ENCODE results near the gene HOXA4. TPM values are rescaled to one million over a fixed set of nuclear protein-coding genes. Genes with fewer than 3 reads are reported as not detected.

Gene HOXA4
- total RNA-seq, 1 experiment from 2014 or later: 2.3 TPM

DNA sequence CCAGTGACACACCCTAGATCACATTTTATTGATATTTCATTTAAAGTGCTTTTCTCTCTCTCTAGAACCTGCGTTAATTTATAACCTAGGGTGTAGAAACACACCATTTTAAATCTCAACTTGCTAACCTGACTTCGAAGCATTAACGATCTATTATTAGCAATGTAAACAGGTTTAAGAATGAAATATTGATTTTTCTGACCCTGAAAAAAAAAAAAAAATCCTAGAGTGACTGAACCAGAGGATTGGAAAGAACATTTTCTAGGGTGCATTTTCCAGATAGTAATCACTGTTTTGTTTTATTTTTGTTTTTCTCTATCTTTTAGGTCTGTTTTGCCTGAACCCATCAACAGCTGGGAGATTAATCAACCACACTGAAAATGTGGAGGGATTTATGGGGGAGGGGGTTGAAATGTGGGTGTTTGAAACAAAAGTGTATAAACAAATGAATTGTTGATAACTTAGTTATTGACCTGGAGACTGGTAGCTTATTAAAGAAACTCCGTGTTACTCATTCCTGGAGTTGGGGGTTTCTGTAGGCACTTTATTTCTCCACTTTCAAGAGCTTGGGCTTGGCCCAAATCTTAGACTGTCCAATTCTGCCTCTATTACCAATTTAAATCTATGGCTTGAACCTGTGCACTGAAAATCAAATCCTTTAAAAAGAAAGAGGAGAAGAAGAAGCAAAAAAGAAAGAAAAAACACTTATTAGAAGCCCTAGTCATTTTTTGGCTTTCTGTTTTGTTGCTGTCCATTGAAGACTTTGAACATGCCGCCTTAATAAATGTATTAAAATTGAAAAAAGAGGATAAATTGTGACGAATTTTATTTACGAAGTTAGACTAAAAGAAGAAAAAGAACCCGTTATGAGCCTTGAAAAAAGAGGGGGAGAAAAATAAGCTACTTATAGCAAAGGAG lies 30.8 kb downstream of the HOXA4 start:
- H2AFZ ChIP-seq (ENCODE audit: low read length): peak overlapping the region; percentile 58
- H4K20me1 ChIP-seq (ENCODE audit: low read length): no peaks in the 10 kb centered on the region
- peak overlapping the region; percentile 94 for H3K4me2 ChIP-seq (ENCODE audit: low read length)
- H3K9me2 ChIP-seq (replicated peaks; ENCODE audit: low read length): no peaks in the 10 kb centered on the region
- intact Hi-C loops (cut with micrococcal nuclease): loop anchor here (1.0 to 2.0 kb wide), 4 partner anchors 35 to 245 kb away; partner anchors contain the start of gene HOXA3
- H3F3A ChIP-seq (ENCODE audit: low read length, unreplicated experiment): no peaks in the 10 kb centered on the region
- H3K27ac ChIP-seq (ENCODE audit: low read length): peak overlapping the region; percentile 88
- ChIA-PET POLR2A (ENCODE audit: unreplicated experiment) (interaction anchor here (0.5 to 0.6 kb wide), 2 partner anchors 12 to 234 kb away, joined by 3 to 4 read pairs; no protein-coding TSS in a partner anchor), CTCF (interaction anchor here (0.7 to 1.1 kb wide), 3 partner anchors 11 to 256 kb away, joined by 3 to 5 read pairs (median 5); partner anchors contain the start of gene HOXA4)
- no peaks in the 10 kb centered on the region for H3K27me3 ChIP-seq (ENCODE audit: low read length)
- H3K36me3 ChIP-seq (ENCODE audit: low read depth, low read length): peaks cover 14% of the 10 kb centered on the region; the same call in 1 of the 2 replicates
- BruUV-seq (replicated peaks): no TSS peak
- H3K4me3 ChIP-seq (ENCODE audit: low read length): peak overlapping the region; percentile 84
- H3K4me1 ChIP-seq (ENCODE audit: insufficient read depth, low read length): peaks cover 19% of the 10 kb centered on the region
- no peak for DNase-seq
- TF ChIP-seq, protein P1, sequence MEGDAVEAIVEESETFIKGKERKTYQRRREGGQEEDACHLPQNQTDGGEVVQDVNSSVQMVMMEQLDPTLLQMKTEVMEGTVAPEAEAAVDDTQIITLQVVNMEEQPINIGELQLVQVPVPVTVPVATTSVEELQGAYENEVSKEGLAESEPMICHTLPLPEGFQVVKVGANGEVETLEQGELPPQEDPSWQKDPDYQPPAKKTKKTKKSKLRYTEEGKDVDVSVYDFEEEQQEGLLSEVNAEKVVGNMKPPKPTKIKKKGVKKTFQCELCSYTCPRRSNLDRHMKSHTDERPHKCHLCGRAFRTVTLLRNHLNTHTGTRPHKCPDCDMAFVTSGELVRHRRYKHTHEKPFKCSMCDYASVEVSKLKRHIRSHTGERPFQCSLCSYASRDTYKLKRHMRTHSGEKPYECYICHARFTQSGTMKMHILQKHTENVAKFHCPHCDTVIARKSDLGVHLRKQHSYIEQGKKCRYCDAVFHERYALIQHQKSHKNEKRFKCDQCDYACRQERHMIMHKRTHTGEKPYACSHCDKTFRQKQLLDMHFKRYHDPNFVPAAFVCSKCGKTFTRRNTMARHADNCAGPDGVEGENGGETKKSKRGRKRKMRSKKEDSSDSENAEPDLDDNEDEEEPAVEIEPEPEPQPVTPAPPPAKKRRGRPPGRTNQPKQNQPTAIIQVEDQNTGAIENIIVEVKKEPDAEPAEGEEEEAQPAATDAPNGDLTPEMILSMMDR (conservative IDR thresholded peaks at IDR 0.05; ENCODE audit: low read depth, low read length): no peak
- TF ChIP-seq EZH2phosphoT487 (IDR thresholded peaks at IDR 0.05; ENCODE audit: borderline replicate concordance, low read length): no peak
- TF ChIP-seq EZH2 (IDR thresholded peaks at IDR 0.05; ENCODE audit: low read length, unreplicated experiment): no peak
- ATAC-seq: no peak
- peak overlapping the region; percentile 79 for H3K9ac ChIP-seq (ENCODE audit: low read length)
- H3K79me2 ChIP-seq (ENCODE audit: low read length): peaks cover 49% of the 10 kb centered on the region
- H3K9me3 ChIP-seq (ENCODE audit: low read length): no peaks in the 10 kb centered on the region

DNA sequence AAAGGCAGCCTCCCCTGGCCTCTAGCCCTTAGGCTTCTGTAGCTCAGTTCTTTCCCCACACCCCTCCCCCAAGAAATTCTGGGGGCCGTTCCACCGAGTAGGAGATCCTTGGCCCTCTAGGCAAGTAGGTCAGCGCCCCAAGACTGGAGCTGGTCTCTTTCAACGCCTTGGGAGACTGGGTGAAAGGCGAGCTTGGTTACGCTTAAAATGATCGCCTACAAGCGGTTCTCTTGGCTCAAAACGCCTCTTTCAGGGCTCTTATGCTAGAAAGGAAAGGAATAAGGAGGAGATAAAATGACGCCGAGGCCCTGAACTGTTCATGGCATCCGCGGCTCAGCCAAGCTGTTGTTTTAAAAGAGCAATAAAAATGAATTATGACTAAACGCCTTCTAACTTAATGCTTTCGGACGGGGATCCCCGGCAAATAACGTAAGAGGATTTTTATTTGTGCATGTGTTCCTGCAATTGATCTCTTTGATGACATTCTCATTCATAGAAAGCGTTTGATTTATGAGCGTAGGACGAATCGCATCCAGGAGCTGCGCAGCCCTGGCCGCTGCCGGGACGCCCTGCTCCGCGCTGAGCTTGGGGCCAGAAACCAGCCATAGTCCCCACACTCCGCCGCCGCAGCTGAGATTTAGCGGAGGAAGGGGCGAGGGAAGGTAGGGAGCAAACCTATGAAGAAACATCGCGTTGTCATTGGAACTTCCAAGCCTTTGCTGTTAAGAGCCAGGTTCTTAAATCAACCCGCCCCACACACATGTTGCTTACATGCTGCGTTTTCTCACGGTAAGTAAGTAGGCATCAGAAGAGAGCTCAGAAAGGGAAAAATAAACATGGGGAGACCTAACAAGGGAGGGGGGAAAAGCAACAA lies 31.7 kb downstream of the HOXA4 start:
- Histone ChIP-seq H3K4me3 (ENCODE audit: low read length) (peak overlapping the region; percentile 84), H3K36me3 (ENCODE audit: low read depth, low read length) (peaks cover 14% of the 10 kb centered on the region; the same call in 1 of the 2 replicates), H3K27ac (ENCODE audit: low read length) (peak overlapping the region; percentile 88), H3K4me1 (ENCODE audit: insufficient read depth, low read length) (peaks cover 23% of the 10 kb centered on the region), H3K9me2 (replicated peaks; ENCODE audit: low read length) (no peaks in the 10 kb centered on the region), H3F3A (ENCODE audit: low read length, unreplicated experiment) (no peaks in the 10 kb centered on the region), H3K9ac (ENCODE audit: low read length) (peak overlapping the region; percentile 79), H3K79me2 (ENCODE audit: low read length) (peaks cover 52% of the 10 kb centered on the region), H3K4me2 (ENCODE audit: low read length) (peak overlapping the region; percentile 94), H3K9me3 (ENCODE audit: low read length) (no peaks in the 10 kb centered on the region), H3K27me3 (ENCODE audit: low read length) (no peaks in the 10 kb centered on the region), H4K20me1 (ENCODE audit: low read length) (no peaks in the 10 kb centered on the region), H2AFZ (ENCODE audit: low read length) (peak overlapping the region; percentile 58)
- peak; percentile 59 for DNase-seq
- intact Hi-C loops (cut with micrococcal nuclease): loop anchor here (1.0 to 2.0 kb wide), 8 partner anchors 11 to 244 kb away; partner anchors contain the start of genes HOXA3 and SKAP2
- peak; percentile 30 for ATAC-seq
- TF ChIP-seq EZH2 (IDR thresholded peaks at IDR 0.05; ENCODE audit: low read length, unreplicated experiment) (no peak), EZH2phosphoT487 (IDR thresholded peaks at IDR 0.05; ENCODE audit: borderline replicate concordance, low read length) (no peak)
- TF ChIP-seq, protein P1 (conservative IDR thresholded peaks at IDR 0.05; ENCODE audit: low read depth, low read length): no peak
- CTCF ChIA-PET: interaction anchor here (0.6 to 1.1 kb wide), 5 partner anchors 12 to 255 kb away, joined by 3 to 5 read pairs (median 4); partner anchors contain the start of gene HOXA4
- POLR2A ChIA-PET (ENCODE audit: unreplicated experiment): interaction anchor here (0.5 to 1.3 kb wide), 8 partner anchors 12 to 306 kb away, joined by 3 to 9 read pairs (median 4); no protein-coding TSS in a partner anchor
- TSS peak; percentile 1 for BruUV-seq (replicated peaks)
